ENCODE results near the gene PTPRU. TPM values are rescaled to one million over a fixed set of nuclear protein-coding genes. Genes with fewer than 3 reads are reported as not detected.

PTPRU gene
- total RNA-seq, 1 donor from 2014 or later = 17.2 TPM

GRCh38 chr1:29314685-29315084 is 78.4 kb downstream of the PTPRU start:
- peak; percentile 57 for DNase-seq (ENCODE audit: low spot score)

- peak; percentile 78 for DNase-seq (ENCODE audit: low spot score)
Observed at GRCh38 chr1:29315262-29315661, 78.9 kb downstream of the PTPRU start.

GRCh38 chr1:29315876-29316275 is 79.6 kb downstream of the PTPRU start:
- no peak for DNase-seq (ENCODE audit: low spot score)

GRCh38 chr1:29317063-29317915 is 81.0 kb downstream of the PTPRU start:
- DNase-seq (ENCODE audit: low spot score) = no peak

GRCh38 chr1:29317916-29318530 is 81.7 kb downstream of the PTPRU start:
- DNase-seq (ENCODE audit: low spot score) = no peak

GRCh38 chr1:29318724-29319123 is 82.4 kb downstream of the PTPRU start:
- peak; percentile 65 for DNase-seq (ENCODE audit: low spot score)

GRCh38 chr1:29319300-29320110 is 83.2 kb downstream of the PTPRU start:
- peak; percentile 74 for DNase-seq (ENCODE audit: low spot score)

GRCh38 chr1:29320156-29320940 is 84.0 kb downstream of the PTPRU start:
- peak; percentile 86 for DNase-seq (ENCODE audit: low spot score)

- DNase-seq (ENCODE audit: low spot score) = no peak
Observed at GRCh38 chr1:29321176-29321575, 84.9 kb downstream of the PTPRU start.

- DNase-seq (ENCODE audit: low spot score) = no peak
Observed at GRCh38 chr1:29322147-29322694, 85.9 kb downstream of the PTPRU start.

GRCh38 chr1:29322861-29323585 is 86.7 kb downstream of the PTPRU start:
- no peak for DNase-seq (ENCODE audit: low spot score)

- DNase-seq (ENCODE audit: low spot score) = no peak
Observed at GRCh38 chr1:29323636-29324035, 87.3 kb downstream of the PTPRU start.

- DNase-seq (ENCODE audit: low spot score) = peak; percentile 74
Observed at GRCh38 chr1:29324202-29324601, 87.9 kb downstream of the PTPRU start.

- DNase-seq (ENCODE audit: low spot score) = no peak
Observed at GRCh38 chr1:29324771-29325351, 88.5 kb downstream of the PTPRU start.

GRCh38 chr1:29325675-29326074 is 89.4 kb downstream of the PTPRU start:
- no peak for DNase-seq (ENCODE audit: low spot score)

GRCh38 chr1:29326123-29326522 is 89.8 kb downstream of the PTPRU start:
- no peak for DNase-seq (ENCODE audit: low spot score)

GRCh38 chr1:29327223-29327935 is 91.1 kb downstream of the PTPRU start:
- DNase-seq (ENCODE audit: low spot score) = no peak

- DNase-seq (ENCODE audit: low spot score) = no peak
Observed at GRCh38 chr1:29329022-29329775, 92.9 kb downstream of the PTPRU start.

All from mesenteric fat pad (tissue), 1 donor.